22Rv1 (cell line): ENCODE measurements around the gene PTGIR.
A peak's percentile ranks its signal among the peaks of the same experiment; 100 is the strongest.

Source experiments
- H3K27ac ChIP-seq: fragments of 450-650 bp; 2 replicates; pipeline ENCODE4 v1.5.1; 2017
- ZFX ChIP-seq: fragments of 450-650 bp; IDR thresholded peaks from 2 replicates; pipeline ENCODE4 v1.6.1; 2017; ENCODE audit warnings: antibody characterized with exemption, borderline replicate concordance
- TF ChIP-seq, protein P1 (sequence below): fragments of 450-650 bp; IDR thresholded peaks from 2 replicates; pipeline ENCODE4 v1.5.1; 2017; ENCODE audit warnings: mild to moderate bottlenecking

PTGIR gene

DNA sequence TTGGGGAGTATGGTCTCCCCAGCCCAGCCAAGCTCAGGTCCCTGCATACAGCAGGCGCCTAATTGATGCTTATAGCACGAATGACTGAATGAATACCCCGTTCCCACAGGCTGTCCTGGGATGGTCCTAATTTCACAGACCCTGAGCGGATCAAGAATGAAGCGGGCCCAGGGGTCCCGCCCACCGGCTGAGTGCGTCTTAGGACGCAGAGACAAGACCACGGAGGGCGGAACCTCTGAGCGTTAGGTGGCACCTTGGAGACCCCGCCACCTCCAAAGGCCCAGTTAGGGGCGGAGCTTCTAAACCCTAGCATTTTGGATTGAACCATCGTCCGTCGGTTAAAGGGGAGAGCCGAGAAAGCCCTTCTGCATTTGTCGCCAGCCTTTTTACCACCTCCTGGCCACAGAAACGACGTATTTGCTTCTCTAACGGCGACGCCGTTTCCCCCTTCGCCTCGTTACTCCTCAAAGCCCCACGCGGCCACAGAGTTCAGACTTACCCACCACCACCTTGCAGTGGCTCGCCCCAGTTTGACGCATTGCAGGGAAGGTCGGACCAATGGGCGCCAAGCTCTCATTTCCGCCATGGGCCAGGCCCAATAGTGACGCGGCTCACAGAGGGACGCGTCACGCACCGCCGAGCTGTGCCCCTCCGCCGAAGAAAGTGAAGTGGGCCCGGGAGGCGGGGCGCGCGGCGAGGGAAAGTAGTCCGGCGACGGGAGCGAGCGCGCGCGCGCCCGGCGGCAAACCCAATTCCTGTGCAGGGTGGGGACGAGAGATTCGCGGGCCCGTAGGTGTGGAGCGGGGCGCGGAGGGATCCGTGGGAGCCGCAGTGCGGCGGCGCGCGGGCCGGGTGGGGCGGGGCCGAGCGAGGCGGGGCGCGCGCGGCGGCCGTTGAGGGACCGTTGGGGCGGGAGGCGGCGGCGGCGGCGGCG lies 24.2 kb downstream of the PTGIR start:
- H3K27ac ChIP-seq: peak overlapping the region; percentile 96
- TF ChIP-seq, protein P1, sequence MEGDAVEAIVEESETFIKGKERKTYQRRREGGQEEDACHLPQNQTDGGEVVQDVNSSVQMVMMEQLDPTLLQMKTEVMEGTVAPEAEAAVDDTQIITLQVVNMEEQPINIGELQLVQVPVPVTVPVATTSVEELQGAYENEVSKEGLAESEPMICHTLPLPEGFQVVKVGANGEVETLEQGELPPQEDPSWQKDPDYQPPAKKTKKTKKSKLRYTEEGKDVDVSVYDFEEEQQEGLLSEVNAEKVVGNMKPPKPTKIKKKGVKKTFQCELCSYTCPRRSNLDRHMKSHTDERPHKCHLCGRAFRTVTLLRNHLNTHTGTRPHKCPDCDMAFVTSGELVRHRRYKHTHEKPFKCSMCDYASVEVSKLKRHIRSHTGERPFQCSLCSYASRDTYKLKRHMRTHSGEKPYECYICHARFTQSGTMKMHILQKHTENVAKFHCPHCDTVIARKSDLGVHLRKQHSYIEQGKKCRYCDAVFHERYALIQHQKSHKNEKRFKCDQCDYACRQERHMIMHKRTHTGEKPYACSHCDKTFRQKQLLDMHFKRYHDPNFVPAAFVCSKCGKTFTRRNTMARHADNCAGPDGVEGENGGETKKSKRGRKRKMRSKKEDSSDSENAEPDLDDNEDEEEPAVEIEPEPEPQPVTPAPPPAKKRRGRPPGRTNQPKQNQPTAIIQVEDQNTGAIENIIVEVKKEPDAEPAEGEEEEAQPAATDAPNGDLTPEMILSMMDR: no peak
- no peak for TF ChIP-seq ZFX

DNA sequence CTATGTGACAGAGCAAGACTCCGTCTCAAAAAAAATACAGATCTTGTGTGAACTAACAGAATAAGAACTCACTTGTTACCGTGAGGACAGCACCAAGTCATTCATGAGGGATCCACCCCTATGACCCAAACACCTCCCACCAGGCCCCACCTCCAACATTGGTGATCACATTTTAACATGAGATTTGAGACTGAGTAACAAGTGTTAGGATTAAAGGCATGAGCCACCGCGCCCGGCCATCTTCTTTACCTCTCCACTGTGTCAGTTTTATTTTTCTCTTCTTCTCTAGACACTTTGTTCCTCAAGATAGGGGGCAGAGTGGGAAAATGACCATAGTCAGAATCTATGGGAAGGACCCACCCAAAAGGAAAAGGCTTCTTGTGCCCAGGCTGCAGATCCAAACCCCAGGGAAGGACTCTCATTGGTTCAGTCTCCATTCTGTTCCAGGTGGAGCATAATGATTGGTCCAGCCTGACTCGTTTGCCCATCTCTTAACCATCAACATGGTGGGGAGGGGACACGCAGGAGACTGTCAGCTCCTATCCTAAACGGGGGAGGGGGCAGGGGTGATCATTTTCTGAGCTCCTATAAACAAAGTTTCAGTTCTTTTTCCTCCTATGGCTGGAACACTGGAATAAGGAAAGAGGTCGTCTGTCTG lies 25.0 kb downstream of the PTGIR start:
- peak overlapping the region; percentile 96 for H3K27ac ChIP-seq
- no peak for TF ChIP-seq ZFX
- TF ChIP-seq, protein P1: no peak

DNA sequence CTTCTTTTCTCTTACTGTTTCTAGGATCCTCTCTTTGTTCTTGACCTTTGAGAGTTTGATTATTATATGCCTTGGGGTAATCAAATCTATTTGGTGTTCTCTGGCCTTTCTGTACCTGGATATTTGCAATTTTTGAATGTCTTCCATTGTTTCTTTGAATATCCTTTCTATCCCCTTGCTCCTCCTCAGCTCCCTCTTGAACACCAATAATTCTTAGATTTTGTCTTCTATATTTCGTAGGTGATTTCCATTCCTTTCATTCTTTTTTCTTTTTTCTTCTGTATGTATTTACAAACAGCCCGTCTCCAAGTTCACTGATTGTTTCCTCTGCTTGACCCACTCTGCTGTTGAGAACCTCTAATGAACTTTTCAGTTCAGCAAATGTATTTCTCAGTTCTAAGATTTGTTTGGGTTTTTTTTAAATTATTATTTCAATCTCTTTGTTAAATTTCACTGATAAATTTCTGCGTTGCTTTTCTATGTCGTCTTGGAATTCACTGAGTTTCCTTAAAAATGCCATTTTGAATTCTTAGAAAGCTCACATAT lies 26.4 kb downstream of the PTGIR start:
- TF ChIP-seq ZFX: no peak
- TF ChIP-seq, protein P1: no peak
- H3K27ac ChIP-seq: no peak overlapping the region

GRCh38 chr19:46596008-46596407 lies 28.9 kb downstream of the PTGIR start:
- H3K27ac ChIP-seq: no peak overlapping the region
- TF ChIP-seq ZFX: no peak
- TF ChIP-seq, protein P1: no peak

GRCh38 chr19:46591870-46592269 lies 33.0 kb downstream of the PTGIR start:
- no peak overlapping the region for H3K27ac ChIP-seq
- TF ChIP-seq, protein P1: no peak
- no peak for TF ChIP-seq ZFX

GRCh38 chr19:46591254-46591653 lies 33.6 kb downstream of the PTGIR start:
- TF ChIP-seq, protein P1: no peak
- TF ChIP-seq ZFX: no peak
- no peak overlapping the region for H3K27ac ChIP-seq

GRCh38 chr19:46587861-46588260 lies 37.0 kb downstream of the PTGIR start:
- TF ChIP-seq, protein P1: no peak
- TF ChIP-seq ZFX: no peak
- H3K27ac ChIP-seq: no peak overlapping the region
